ENCODE measurements around the gene MRPL1.
A peak's percentile ranks its signal among the peaks of the same experiment; 100 is the strongest.
"Not testable (repeated sequence)": the region's sequence is repeated elsewhere in the genome, so short reads cannot be mapped to it uniquely, and the experiment has no call there.

The MRPL1 gene

DNA sequence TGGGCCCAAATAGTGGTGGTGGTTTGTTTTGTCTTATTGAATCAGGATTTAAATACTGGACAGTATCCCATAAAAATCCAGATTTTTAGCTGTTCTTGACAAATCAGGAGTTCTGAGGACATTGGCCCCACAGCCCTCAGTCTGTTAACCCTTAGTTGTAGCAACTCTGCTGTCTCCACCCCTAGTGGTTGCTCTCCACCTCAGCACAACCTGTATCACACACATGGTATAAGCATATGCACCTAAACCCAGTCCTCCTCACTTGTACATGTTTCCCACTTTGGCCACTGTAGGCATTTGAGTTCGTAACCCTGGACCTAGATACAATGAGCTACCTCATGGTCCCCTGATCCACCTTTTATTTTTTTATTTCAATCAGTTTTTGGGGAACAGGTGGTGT, 75.9 kb downstream of the MRPL1 start:
- peaks cover 5 to 32% of the 10 kb centered on the region in 2 donors for H3K4me1 Mint-ChIP-seq (ENCODE audit: low read depth in 2 of 2)
- H3K4me3 Mint-ChIP-seq, result no peak overlapping the region
- ATAC-seq (replicated peaks), result no peak
- H3K36me3 Mint-ChIP-seq (ENCODE audit: insufficient read depth), result peaks cover 13% of the 10 kb centered on the region
- no peak for DNase-seq
- H3K27me3 Mint-ChIP-seq, result no peaks in the 10 kb centered on the region
- peaks cover 0 to 10% of the 10 kb centered on the region in 2 donors for H3K9me3 Mint-ChIP-seq
- peak overlapping the region in 1 of 2 donors; percentile 31 for H3K27ac Mint-ChIP-seq

DNA sequence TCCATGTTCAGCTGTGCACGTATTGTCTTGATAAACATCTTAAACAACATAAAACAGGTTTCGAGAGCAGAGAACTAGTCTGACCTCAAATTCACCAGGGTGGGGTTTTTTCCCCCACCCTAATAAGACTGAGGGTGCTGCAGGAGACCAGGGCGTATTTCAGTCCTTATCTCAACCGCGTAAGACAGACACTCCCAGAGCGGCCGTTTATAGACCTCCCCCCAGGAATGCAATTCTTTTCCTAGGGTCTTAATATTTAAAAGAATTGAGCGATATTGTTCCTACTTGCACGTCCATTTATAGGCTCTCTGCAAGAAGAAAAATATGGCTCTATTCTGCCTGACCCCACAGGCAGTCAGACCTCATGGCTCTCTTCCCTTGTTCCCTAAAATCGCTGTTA, 83.3 kb downstream of the MRPL1 start:
- ATAC-seq (replicated peaks); DNase-seq; H3K27me3 Mint-ChIP-seq; H3K4me3 Mint-ChIP-seq: not testable (repeated sequence)
- H3K27ac Mint-ChIP-seq, result peak overlapping the region in 1 of 2 donors; percentile 32
- peaks cover 21% of the 10 kb centered on the region for H3K36me3 Mint-ChIP-seq (ENCODE audit: insufficient read depth)
- peaks cover 1 to 16% of the 10 kb centered on the region in 2 donors for H3K9me3 Mint-ChIP-seq
- H3K4me1 Mint-ChIP-seq (ENCODE audit: low read depth in 2 of 2), result peaks cover 4 to 16% of the 10 kb centered on the region in 2 donors

DNA sequence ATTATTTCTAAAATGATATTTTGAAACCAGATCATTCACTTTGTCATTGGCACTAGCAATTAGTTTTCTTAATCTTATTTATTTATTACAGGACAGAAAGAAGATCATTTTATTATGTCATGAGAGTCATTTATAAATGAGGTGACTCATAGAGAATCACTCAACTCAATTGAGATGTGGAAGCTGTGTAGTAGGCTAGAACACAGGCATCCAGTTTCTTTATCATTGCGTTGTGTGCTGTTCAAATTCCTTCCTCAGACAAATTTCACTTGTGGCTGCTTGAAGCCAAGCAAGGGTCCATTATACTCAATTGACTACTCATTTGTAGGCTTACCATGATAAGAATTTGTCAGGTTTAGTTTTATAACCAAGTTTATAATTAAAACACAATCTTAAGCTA, 87.6 kb downstream of the MRPL1 start:
- peaks cover 0 to 6% of the 10 kb centered on the region in 2 donors for H3K9me3 Mint-ChIP-seq
- H3K36me3 Mint-ChIP-seq (ENCODE audit: insufficient read depth), result peaks cover 23% of the 10 kb centered on the region
- ATAC-seq (replicated peaks) (no peak), DNase-seq (no peak)
- H3K27ac Mint-ChIP-seq, result no peak overlapping the region
- H3K4me1 Mint-ChIP-seq (ENCODE audit: low read depth in 2 of 2), result no peaks in the 10 kb centered on the region
- H3K27me3 Mint-ChIP-seq, result no peaks in the 10 kb centered on the region
- no peak overlapping the region for H3K4me3 Mint-ChIP-seq

DNA sequence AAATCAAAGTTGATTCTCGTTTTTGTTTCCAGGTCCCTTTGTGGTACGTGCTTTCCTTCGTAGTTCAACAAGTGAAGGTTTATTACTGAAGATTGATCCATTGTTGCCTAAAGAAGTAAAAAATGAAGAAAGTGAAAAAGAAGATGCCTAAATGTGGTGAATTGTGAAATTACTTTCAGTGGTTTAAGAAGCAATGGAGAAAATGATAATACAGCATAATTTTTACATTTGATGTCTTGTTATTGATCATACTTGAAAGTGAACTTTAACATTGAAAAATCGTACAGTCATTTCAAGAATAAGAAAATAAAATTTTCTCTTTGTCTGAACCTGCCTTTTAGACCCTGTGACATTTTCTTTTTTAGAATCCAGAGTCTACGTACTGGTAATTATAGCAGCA, 89.8 kb downstream of the MRPL1 start:
- DNase-seq, result no peak
- H3K27ac Mint-ChIP-seq, result peak overlapping the region in 1 of 2 donors; percentile 27
- no peak for ATAC-seq (replicated peaks)
- H3K4me1 Mint-ChIP-seq (ENCODE audit: low read depth in 2 of 2), result no peaks in the 10 kb centered on the region
- no peaks in the 10 kb centered on the region for H3K9me3 Mint-ChIP-seq
- H3K27me3 Mint-ChIP-seq, result no peaks in the 10 kb centered on the region
- peaks cover 20% of the 10 kb centered on the region for H3K36me3 Mint-ChIP-seq (ENCODE audit: insufficient read depth)
- H3K4me3 Mint-ChIP-seq, result no peak overlapping the region

DNA sequence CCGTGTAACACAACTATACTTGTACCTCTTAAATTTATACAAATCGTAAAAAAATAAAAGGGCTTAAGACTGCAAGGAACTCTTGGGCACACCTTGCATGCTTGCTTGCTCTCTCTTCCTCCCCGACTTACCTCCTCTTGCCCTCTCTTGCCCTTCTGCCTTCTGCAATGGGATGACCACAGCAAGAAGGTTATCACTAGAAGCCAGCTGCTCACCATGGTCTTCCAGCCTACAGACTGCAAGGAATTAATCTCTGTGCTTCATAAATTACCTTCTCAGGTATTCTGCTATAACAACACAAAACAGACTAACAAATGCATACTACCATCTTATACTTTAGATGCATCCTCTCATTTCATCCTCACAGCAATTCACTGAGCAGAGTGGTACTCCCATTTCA, 92.1 kb downstream of the MRPL1 start:
- Mint-ChIP-seq H3K36me3 (ENCODE audit: insufficient read depth) (peaks cover 15% of the 10 kb centered on the region), H3K4me3 (no peak overlapping the region), H3K27ac (peak overlapping the region; percentile 2 to 24), H3K4me1 (ENCODE audit: low read depth in 2 of 2) (no peaks in the 10 kb centered on the region), H3K9me3 (no peaks in the 10 kb centered on the region), H3K27me3 (no peaks in the 10 kb centered on the region)
- ATAC-seq (replicated peaks) (no peak), DNase-seq (no peak)

DNA sequence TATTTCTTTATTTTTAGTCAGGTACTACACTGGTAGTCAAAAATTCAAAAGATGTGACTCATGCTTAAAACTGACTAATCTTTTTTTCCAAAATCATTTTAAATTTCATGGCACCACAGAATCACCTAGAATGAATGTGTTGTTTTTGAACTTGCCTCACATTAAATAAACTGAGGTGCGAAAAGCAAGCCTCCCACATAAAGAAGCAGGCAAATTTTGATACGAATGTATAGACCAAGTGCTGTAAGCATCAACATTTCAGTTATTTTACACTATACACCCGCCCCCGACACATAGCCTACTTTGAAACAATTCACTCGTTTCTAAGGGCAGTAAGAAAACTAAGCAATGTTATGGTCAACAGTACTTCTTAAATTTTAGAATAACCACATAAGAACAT, 94.3 kb downstream of the MRPL1 start:
- no peaks in the 10 kb centered on the region for H3K4me1 Mint-ChIP-seq (ENCODE audit: low read depth in 2 of 2)
- H3K36me3 Mint-ChIP-seq (ENCODE audit: insufficient read depth), result peaks cover 7% of the 10 kb centered on the region
- ATAC-seq (replicated peaks), result no peak
- H3K27ac Mint-ChIP-seq, result peak overlapping the region in 1 of 2 donors; percentile 49
- no peak for DNase-seq
- H3K27me3 Mint-ChIP-seq, result no peaks in the 10 kb centered on the region
- no peaks in the 10 kb centered on the region for H3K9me3 Mint-ChIP-seq
- H3K4me3 Mint-ChIP-seq, result no peak overlapping the region

DNA sequence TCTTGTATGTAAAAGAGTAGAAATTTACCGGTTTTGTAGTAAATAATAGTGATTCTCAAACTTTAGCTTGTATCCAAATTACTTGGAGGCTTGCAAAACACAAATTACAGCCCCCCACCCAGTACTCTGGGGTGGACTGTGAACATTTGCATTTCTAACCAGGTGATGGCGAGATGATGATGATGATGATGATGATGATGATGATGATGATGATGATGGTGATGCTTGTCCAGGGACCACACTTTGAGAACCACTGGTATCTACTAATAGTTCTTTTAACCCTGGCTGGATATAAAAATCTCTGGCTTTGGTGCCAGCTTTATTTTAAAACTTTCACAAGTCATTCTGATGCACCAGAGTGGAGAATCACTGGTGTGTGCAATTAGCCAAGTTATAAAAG, 96.3 kb downstream of the MRPL1 start:
- H3K4me3 Mint-ChIP-seq, result no peak overlapping the region
- no peaks in the 10 kb centered on the region for H3K4me1 Mint-ChIP-seq (ENCODE audit: low read depth in 2 of 2)
- no peaks in the 10 kb centered on the region for H3K27me3 Mint-ChIP-seq
- DNase-seq (no peak), ATAC-seq (replicated peaks) (no peak)
- H3K36me3 Mint-ChIP-seq (ENCODE audit: insufficient read depth), result no peaks in the 10 kb centered on the region
- H3K27ac Mint-ChIP-seq, result no peak overlapping the region
- no peaks in the 10 kb centered on the region for H3K9me3 Mint-ChIP-seq

DNA sequence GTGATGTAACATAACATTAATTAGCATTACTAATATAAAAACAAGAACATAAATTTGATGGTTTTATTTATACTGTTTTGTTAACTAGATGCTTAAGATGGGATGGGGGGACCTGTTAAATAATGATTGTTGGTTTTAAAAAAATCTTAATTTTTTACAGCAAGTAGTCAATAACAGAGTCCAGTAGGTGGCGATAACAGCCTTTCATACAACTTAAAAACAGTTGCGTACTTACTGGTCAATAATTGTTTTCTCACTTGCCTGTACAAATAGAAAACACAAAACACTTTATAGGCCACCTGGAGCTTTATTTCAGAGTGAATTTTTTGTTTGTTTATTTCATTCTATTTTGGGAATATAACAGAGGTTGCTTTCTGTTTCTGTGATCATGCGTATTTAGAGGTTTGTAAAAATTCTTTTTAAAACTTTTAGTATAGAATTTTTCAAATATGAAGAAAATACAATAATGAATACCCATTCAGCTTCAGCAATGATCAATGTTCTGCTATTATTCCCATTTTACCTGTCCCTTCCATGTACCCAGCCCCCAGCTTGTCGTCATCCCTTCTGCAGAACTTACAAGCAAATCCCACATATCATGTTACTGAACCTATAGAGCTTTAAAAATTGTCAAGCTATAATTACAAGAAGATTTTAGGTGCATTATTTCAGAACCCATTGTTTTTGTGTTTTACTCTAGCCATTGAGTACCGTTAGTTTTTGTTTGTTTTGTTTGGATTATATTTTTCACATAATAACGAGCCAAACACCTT, 97.1 kb downstream of the MRPL1 start:
- no peak overlapping the region for H3K27ac Mint-ChIP-seq
- H3K27me3 Mint-ChIP-seq, result no peaks in the 10 kb centered on the region
- H3K4me3 Mint-ChIP-seq, result no peak overlapping the region
- H3K9me3 Mint-ChIP-seq, result no peaks in the 10 kb centered on the region
- no peaks in the 10 kb centered on the region for H3K4me1 Mint-ChIP-seq (ENCODE audit: low read depth in 2 of 2)
- DNase-seq (no peak), ATAC-seq (replicated peaks) (no peak)
- H3K36me3 Mint-ChIP-seq (ENCODE audit: insufficient read depth), result no peaks in the 10 kb centered on the region

DNA sequence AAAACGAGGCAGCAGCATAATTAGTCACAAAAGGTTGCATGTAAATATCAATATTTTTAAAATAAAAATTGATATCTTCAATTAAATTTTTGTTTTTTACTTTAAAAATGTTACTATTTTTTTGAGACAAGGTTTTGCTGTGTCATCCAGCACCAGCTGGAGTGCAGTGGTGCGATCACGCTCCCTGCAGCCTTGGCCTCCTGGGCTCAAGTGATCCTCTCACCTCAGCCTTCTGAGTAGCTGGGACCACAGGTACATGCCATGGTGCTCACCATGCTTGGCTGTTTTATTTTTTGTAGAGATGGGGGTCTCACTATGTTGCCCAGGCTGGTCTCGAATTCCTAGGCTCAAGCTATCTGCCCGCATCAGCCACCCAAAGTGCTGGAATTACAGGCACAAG, 97.7 kb downstream of the MRPL1 start:
- no peak for ATAC-seq (replicated peaks)
- no peak for DNase-seq
- H3K4me3 Mint-ChIP-seq, result no peak overlapping the region
- H3K4me1 Mint-ChIP-seq (ENCODE audit: low read depth in 2 of 2), result no peaks in the 10 kb centered on the region
- H3K36me3 Mint-ChIP-seq (ENCODE audit: insufficient read depth), result no peaks in the 10 kb centered on the region
- no peak overlapping the region for H3K27ac Mint-ChIP-seq
- no peaks in the 10 kb centered on the region for H3K9me3 Mint-ChIP-seq
- no peaks in the 10 kb centered on the region for H3K27me3 Mint-ChIP-seq

DNA sequence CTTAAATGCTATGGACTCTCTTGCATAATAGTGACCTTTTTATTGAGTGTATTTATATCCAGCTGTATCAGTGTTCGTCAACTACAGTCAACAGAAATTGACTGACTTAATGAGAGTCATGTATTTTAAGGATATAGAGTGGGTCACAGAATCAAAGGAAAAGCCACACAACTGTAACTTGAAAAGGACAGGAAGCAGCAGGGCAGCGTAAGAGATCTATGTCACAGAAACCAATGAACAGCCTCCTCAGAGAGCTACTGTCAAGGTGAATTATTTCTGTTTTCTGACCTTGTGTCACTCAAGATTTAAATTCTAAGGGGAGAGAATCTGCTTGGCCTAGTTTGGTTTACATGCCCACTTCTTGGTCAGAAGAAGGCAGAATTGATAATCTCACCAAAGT, 100.4 kb downstream of the MRPL1 start:
- ATAC-seq (replicated peaks), result no peak
- no peak overlapping the region for H3K4me3 Mint-ChIP-seq
- H3K27me3 Mint-ChIP-seq, result peaks cover 9 to 16% of the 10 kb centered on the region in 2 donors
- no peaks in the 10 kb centered on the region for H3K4me1 Mint-ChIP-seq (ENCODE audit: low read depth in 2 of 2)
- H3K36me3 Mint-ChIP-seq (ENCODE audit: insufficient read depth), result no peaks in the 10 kb centered on the region
- no peak for DNase-seq
- H3K9me3 Mint-ChIP-seq, result no peaks in the 10 kb centered on the region
- no peak overlapping the region for H3K27ac Mint-ChIP-seq

DNA sequence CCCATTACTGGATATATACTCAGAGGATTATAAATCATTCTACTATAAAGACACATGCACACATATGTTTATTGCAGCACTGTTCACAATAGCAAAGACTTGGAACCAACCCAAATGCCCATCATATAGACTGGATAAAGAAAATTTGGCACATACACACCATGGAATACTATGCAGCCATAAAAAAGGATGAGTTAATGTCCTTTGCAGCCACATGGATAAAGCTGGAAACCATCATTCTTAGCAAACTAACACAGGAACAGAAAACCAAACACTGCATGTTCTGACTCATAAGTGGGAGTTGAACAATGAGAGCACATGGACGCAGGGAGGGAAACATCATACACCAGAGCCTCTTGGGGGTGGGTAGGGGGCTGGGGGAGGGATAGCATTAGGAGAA, 111.0 kb downstream of the MRPL1 start:
- not testable (repeated sequence) for H3K4me3 Mint-ChIP-seq; H3K4me1 Mint-ChIP-seq (ENCODE audit: low read depth in 2 of 2); H3K27ac Mint-ChIP-seq; H3K36me3 Mint-ChIP-seq (ENCODE audit: insufficient read depth); H3K9me3 Mint-ChIP-seq; ATAC-seq (replicated peaks); DNase-seq
- H3K27me3 Mint-ChIP-seq, result peaks cover 13 to 21% of the 10 kb centered on the region in 2 donors

DNA sequence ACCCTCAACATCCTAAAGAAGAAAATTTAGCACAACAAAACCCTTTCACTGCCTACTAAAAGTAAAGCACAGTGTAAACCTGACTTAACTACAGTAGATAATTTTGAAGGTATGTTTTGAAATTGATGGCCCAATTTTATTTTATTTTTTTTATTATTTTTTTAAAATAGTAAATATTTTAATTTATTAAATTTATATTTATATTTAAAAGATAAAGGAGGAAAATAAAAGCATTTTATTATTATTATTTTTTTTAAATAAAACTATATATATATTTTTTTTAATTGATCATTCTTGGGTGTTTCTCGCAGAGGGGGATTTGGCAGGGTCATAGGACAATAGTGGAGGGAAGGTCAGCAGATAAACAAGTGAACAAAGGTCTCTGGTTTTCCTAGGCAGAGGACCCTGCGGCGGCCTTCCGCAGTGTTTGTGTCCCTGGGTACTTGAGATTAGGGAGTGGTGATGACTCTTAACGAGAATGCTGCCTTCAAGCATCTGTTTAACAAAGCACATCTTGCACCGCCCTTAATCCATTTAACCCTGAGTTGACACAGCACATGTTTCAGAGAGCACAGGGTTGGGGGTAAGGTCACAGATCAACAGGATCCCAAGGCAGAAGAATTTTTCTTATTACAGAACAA, 120.4 kb downstream of the MRPL1 start:
- not testable (repeated sequence) for DNase-seq; H3K9me3 Mint-ChIP-seq; H3K36me3 Mint-ChIP-seq (ENCODE audit: insufficient read depth); H3K27ac Mint-ChIP-seq; H3K4me1 Mint-ChIP-seq (ENCODE audit: low read depth in 2 of 2); H3K4me3 Mint-ChIP-seq; ATAC-seq (replicated peaks)
- peaks cover 14 to 21% of the 10 kb centered on the region in 2 donors for H3K27me3 Mint-ChIP-seq

DNA sequence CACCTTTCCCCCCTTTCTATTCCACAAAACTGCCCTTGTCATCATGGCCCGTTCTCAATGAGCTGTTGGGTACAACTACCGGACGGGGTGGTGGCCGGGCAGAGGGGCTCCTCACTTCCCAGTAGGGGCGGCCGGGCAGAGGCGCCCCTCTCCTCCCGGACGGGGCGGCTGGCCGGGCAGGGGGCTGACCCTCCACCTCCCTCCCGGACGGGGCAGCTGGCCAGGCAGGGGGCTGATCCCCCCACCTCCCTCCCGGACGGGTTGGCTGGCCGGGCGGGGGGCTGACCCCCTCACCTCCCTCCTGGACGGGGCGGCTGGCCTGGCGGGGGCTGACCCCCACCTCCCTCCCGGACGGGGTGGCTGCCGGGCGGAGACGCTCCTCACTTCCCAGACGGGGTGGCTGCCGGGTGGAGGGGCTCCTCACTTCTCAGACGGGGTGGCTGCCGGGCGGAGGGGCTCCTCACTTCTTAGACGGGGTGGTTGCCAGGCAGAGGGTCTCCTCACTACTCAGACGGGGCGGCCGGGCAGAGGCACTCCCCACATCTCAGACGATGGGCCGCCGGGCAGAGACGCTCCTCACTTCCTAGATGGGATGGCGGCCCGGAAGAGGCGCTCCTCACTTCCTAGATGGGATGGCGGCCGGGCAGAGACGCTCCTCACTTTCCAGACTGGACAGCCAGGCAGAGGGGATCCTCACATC, 121.1 kb downstream of the MRPL1 start:
- H3K27me3 Mint-ChIP-seq, result peaks cover 18 to 28% of the 10 kb centered on the region in 2 donors
- not testable (repeated sequence) for H3K4me1 Mint-ChIP-seq (ENCODE audit: low read depth in 2 of 2); H3K27ac Mint-ChIP-seq; H3K4me3 Mint-ChIP-seq; H3K9me3 Mint-ChIP-seq; DNase-seq; H3K36me3 Mint-ChIP-seq (ENCODE audit: insufficient read depth); ATAC-seq (replicated peaks)

DNA sequence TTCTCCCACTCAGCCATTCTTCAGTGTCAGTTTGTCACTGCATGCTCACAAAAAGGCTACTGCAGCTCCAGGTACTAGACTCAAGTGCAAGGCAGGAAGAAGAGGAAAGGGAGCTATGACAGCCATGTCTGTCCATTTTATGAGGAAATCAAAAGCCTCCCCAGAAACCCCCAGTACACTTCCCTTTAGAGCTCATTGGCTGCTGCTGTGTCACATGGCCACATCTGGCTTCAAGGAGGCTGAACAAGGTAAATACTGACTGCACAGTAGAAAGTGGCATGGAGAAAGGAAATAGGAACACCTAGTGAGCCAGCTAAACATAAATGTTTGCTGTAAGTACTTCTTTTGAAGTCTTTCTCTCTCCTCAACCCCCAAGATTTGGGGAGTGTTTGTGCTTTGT, 127.3 kb downstream of the MRPL1 start:
- ATAC-seq (replicated peaks) (no peak), DNase-seq (no peak)
- H3K27ac Mint-ChIP-seq, result no peak overlapping the region
- peaks cover 46 to 63% of the 10 kb centered on the region in 2 donors for H3K27me3 Mint-ChIP-seq
- no peaks in the 10 kb centered on the region for H3K4me1 Mint-ChIP-seq (ENCODE audit: low read depth in 2 of 2)
- no peaks in the 10 kb centered on the region for H3K9me3 Mint-ChIP-seq
- no peak overlapping the region for H3K4me3 Mint-ChIP-seq
- H3K36me3 Mint-ChIP-seq (ENCODE audit: insufficient read depth), result no peaks in the 10 kb centered on the region

All from effector memory CD8-positive, alpha-beta T cell (primary cell).